Measurements from ENCODE around the gene CCL16.

The CCL16 gene

DNA sequence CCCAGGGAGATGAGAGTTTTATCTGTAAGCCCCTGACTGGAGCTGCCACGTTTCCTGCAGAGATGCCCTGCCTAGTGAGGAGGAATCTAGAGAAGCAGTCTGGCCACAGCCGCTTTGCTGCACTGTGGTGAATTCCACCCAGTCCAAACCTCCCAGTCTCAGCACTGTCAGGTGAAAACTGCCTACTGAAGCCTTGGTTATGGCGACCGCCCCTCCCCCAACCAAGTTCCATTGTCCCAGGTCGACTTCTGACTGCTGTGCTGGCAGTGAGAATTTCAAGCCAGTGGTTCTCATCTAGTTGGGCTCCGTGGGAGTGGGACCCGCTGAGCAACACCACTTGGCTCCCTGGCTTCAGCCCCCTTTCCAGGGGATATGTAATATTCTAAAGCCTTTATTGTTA is 27.6 kb downstream of the CCL16 start:
- Histone ChIP-seq H3K36me3 (ENCODE audit: insufficient read depth, low read length) (no peaks in the 10 kb centered on the region), H2AFZ (ENCODE audit: low read length) (no peak overlapping the region), H3K4me2 (ENCODE audit: low read depth, low read length, poor library complexity, severe bottlenecking) (no peak overlapping the region), H3K79me2 (ENCODE audit: insufficient read depth, low read length) (no peaks in the 10 kb centered on the region), H3K4me3 (ENCODE audit: low read length, poor library complexity, severe bottlenecking) (no peak overlapping the region), H3K27me3 (ENCODE audit: insufficient read depth, low read length, poor library complexity, severe bottlenecking) (no peaks in the 10 kb centered on the region), H3K9ac (ENCODE audit: low read depth, low read length, poor library complexity, severe bottlenecking) (no peak overlapping the region), H3F3A (ENCODE audit: low read depth) (no peaks in the 10 kb centered on the region), H3K4me1 (ENCODE audit: insufficient read depth, low read length, poor library complexity, severe bottlenecking) (no peaks in the 10 kb centered on the region), H3K9me2 (replicated peaks; ENCODE audit: low read depth, low read length) (no peaks in the 10 kb centered on the region), H4K20me1 (ENCODE audit: insufficient read depth, low read length, poor library complexity, severe bottlenecking) (no peaks in the 10 kb centered on the region), H3K9me3 (ENCODE audit: insufficient read depth, low read depth, low read length) (no peaks in the 10 kb centered on the region)
- TF ChIP-seq, protein P1, sequence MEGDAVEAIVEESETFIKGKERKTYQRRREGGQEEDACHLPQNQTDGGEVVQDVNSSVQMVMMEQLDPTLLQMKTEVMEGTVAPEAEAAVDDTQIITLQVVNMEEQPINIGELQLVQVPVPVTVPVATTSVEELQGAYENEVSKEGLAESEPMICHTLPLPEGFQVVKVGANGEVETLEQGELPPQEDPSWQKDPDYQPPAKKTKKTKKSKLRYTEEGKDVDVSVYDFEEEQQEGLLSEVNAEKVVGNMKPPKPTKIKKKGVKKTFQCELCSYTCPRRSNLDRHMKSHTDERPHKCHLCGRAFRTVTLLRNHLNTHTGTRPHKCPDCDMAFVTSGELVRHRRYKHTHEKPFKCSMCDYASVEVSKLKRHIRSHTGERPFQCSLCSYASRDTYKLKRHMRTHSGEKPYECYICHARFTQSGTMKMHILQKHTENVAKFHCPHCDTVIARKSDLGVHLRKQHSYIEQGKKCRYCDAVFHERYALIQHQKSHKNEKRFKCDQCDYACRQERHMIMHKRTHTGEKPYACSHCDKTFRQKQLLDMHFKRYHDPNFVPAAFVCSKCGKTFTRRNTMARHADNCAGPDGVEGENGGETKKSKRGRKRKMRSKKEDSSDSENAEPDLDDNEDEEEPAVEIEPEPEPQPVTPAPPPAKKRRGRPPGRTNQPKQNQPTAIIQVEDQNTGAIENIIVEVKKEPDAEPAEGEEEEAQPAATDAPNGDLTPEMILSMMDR (conservative IDR thresholded peaks at IDR 0.05; ENCODE audit: low read length): no peak
- no peak for TF ChIP-seq EZH2phosphoT487 (IDR thresholded peaks at IDR 0.05; ENCODE audit: borderline replicate concordance)

DNA sequence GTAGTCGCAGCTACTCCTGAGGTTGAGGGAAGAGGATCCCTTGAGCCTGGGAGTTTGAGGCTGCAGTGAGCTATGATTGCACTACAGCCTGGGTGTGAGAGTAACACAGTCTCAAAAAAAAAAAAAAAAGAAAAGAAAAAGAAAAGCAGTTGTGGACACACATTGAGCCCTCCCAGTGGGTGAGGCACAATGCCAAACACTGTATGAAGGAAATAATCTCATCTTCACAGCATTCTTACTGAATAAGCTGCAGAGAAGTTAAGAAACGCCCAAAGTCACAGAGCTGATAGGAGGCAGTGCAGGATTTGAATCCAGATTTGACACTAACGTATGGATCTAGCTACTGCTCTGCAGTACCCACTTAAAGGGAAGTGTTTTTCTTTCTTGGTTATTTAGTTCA is 31.9 kb downstream of the CCL16 start:
- H3F3A ChIP-seq (ENCODE audit: low read depth): no peaks in the 10 kb centered on the region
- H3K4me1 ChIP-seq (ENCODE audit: insufficient read depth, low read length, poor library complexity, severe bottlenecking): peaks cover 5% of the 10 kb centered on the region
- H3K36me3 ChIP-seq (ENCODE audit: insufficient read depth, low read length): no peaks in the 10 kb centered on the region
- no peaks in the 10 kb centered on the region for H3K27me3 ChIP-seq (ENCODE audit: insufficient read depth, low read length, poor library complexity, severe bottlenecking)
- H4K20me1 ChIP-seq (ENCODE audit: insufficient read depth, low read length, poor library complexity, severe bottlenecking): no peaks in the 10 kb centered on the region
- no peaks in the 10 kb centered on the region for H3K9me2 ChIP-seq (replicated peaks; ENCODE audit: low read depth, low read length)
- no peak overlapping the region for H3K4me2 ChIP-seq (ENCODE audit: low read depth, low read length, poor library complexity, severe bottlenecking)
- H3K79me2 ChIP-seq (ENCODE audit: insufficient read depth, low read length): no peaks in the 10 kb centered on the region
- TF ChIP-seq, protein P1 (conservative IDR thresholded peaks at IDR 0.05; ENCODE audit: low read length): no peak
- TF ChIP-seq EZH2phosphoT487 (IDR thresholded peaks at IDR 0.05; ENCODE audit: borderline replicate concordance): no peak
- no peak overlapping the region for H3K9ac ChIP-seq (ENCODE audit: low read depth, low read length, poor library complexity, severe bottlenecking)
- H3K4me3 ChIP-seq (ENCODE audit: low read length, poor library complexity, severe bottlenecking): no peak overlapping the region
- H2AFZ ChIP-seq (ENCODE audit: low read length): no peak overlapping the region; the same call in 1 of the 2 replicates
- no peaks in the 10 kb centered on the region for H3K9me3 ChIP-seq (ENCODE audit: insufficient read depth, low read depth, low read length)

DNA sequence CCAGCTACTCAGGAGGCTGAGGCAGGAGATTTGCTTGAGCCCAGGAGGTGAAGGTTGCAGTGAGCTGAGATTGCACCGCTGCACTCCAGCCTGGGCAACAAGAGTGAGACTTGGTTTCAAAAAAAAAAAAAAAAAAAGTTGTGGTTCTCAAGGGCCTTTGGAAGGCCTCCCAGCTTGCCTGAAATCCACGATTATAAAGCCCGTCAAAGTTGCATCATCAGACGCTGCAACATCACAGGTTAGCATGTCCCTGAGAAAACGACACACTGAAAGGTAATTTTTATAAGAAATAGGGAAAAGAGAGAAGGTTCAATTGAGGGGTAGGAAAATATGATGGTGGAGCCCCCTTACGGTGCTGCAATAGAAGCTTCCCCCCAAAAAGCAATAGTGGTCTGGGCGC is 33.2 kb downstream of the CCL16 start:
- Histone ChIP-seq H3K4me2 (ENCODE audit: low read depth, low read length, poor library complexity, severe bottlenecking) (no peak overlapping the region), H3K4me3 (ENCODE audit: low read length, poor library complexity, severe bottlenecking) (no peak overlapping the region), H3K79me2 (ENCODE audit: insufficient read depth, low read length) (no peaks in the 10 kb centered on the region), H3K27me3 (ENCODE audit: insufficient read depth, low read length, poor library complexity, severe bottlenecking) (no peaks in the 10 kb centered on the region), H3F3A (ENCODE audit: low read depth) (no peaks in the 10 kb centered on the region), H3K9me2 (replicated peaks; ENCODE audit: low read depth, low read length) (no peaks in the 10 kb centered on the region), H2AFZ (ENCODE audit: low read length) (no peak overlapping the region), H3K4me1 (ENCODE audit: insufficient read depth, low read length, poor library complexity, severe bottlenecking) (peaks cover 7% of the 10 kb centered on the region), H3K9ac (ENCODE audit: low read depth, low read length, poor library complexity, severe bottlenecking) (no peak overlapping the region), H4K20me1 (ENCODE audit: insufficient read depth, low read length, poor library complexity, severe bottlenecking) (no peaks in the 10 kb centered on the region), H3K36me3 (ENCODE audit: insufficient read depth, low read length) (no peaks in the 10 kb centered on the region), H3K9me3 (ENCODE audit: insufficient read depth, low read depth, low read length) (no peaks in the 10 kb centered on the region)
- TF ChIP-seq, protein P1 (conservative IDR thresholded peaks at IDR 0.05; ENCODE audit: low read length): no peak
